ENCODE data around the gene PTPN14.

Gene PTPN14

GRCh38 chr1:214475331-214475730 is 76.1 kb downstream of the PTPN14 start:
- Histone ChIP-seq H3K4me1 (ENCODE audit: control insufficient read depth, insufficient read depth, low read length) (peaks cover 11% of the 10 kb centered on the region), H3K27ac (ENCODE audit: extremely low read depth, low read depth, low read length) (no peak overlapping the region)

GRCh38 chr1:214474467-214474866 is 76.9 kb downstream of the PTPN14 start:
- ChIA-PET POLR2A (no interaction called here), CTCF (interaction anchor here (0.6 to 1.6 kb wide), 2 partner anchors 11 to 83 kb away, joined by 3 to 5 read pairs; no protein-coding TSS in a partner anchor)
- Histone ChIP-seq H3K36me3 (ENCODE audit: control insufficient read depth in 2 of 2, insufficient read depth in 1 of 2, low read length in 2 of 2) (no peaks in the 10 kb centered on the region), H3K9me3 (ENCODE audit: control insufficient read depth, insufficient read depth, low read depth, low read length) (no peaks in the 10 kb centered on the region), H3K4me1 (ENCODE audit: control insufficient read depth, insufficient read depth, low read length) (peaks cover 13% of the 10 kb centered on the region), H3K4me3 (ENCODE audit: low read depth, low read length) (no peak overlapping the region), H3K27ac (ENCODE audit: extremely low read depth, low read depth, low read length) (no peak overlapping the region)
- TF ChIP-seq ZNF76 (tag by site-specific recombination; IDR thresholded peaks at IDR 0.05; ENCODE audit: borderline replicate concordance, low read depth) (no peak), ZEB2 (tag by site-specific recombination; IDR thresholded peaks at IDR 0.05) (no peak), ZNF169 (tag by site-specific recombination; IDR thresholded peaks at IDR 0.05) (no peak), ZNF221 (tag by site-specific recombination; IDR thresholded peaks at IDR 0.05; ENCODE audit: borderline replicate concordance) (no peak), KLF16 (tag by site-specific recombination; IDR thresholded peaks at IDR 0.05) (no peak), ZNF701 (tag by site-specific recombination; IDR thresholded peaks at IDR 0.05) (no peak), ZNF792 (tag by site-specific recombination; IDR thresholded peaks at IDR 0.05) (no peak), OSR2 (tag by site-specific recombination; IDR thresholded peaks at IDR 0.05) (no peak), ZNF510 (tag by site-specific recombination; IDR thresholded peaks at IDR 0.05; ENCODE audit: insufficient replicate concordance) (no peak), ZNF292 (tag by site-specific recombination; IDR thresholded peaks at IDR 0.05; ENCODE audit: borderline replicate concordance, low read depth) (no peak), ZNF423 (tag by site-specific recombination; IDR thresholded peaks at IDR 0.05) (no peak), ZNF777 (tag by site-specific recombination; IDR thresholded peaks at IDR 0.05; ENCODE audit: borderline replicate concordance) (no peak), ZNF623 (tag by site-specific recombination; IDR thresholded peaks at IDR 0.05) (no peak), BCL11B (tag by site-specific recombination; IDR thresholded peaks at IDR 0.05; ENCODE audit: low read depth) (no peak), IKZF3 (tag by site-specific recombination; IDR thresholded peaks at IDR 0.05) (no peak), ZNF155 (tag by site-specific recombination; IDR thresholded peaks at IDR 0.05) (no peak)

More at GRCh38 chr1:214475331-214475730, 76.1 kb downstream of the PTPN14 start:
- H3K36me3 ChIP-seq (ENCODE audit: control insufficient read depth in 2 of 2, insufficient read depth in 1 of 2, low read length in 2 of 2), result no peaks in the 10 kb centered on the region
- no peaks in the 10 kb centered on the region for H3K9me3 ChIP-seq (ENCODE audit: control insufficient read depth, insufficient read depth, low read depth, low read length)
- H3K4me3 ChIP-seq (ENCODE audit: low read depth, low read length), result no peak overlapping the region
- CTCF ChIA-PET, result interaction anchor here (0.5 to 1.6 kb wide), 3 partner anchors 10 to 214 kb away, joined by 3 read pairs; no protein-coding TSS in a partner anchor
- TF ChIP-seq SETDB1 (IDR thresholded peaks at IDR 0.05; ENCODE audit: insufficient read length, low read length) (no peak), ZNF660 (tag by site-specific recombination; IDR thresholded peaks at IDR 0.05) (no peak), ZNF558 (tag by site-specific recombination; IDR thresholded peaks at IDR 0.05) (no peak), ZNF398 (tag by site-specific recombination; IDR thresholded peaks at IDR 0.05) (no peak), ATF2 (tag by site-specific recombination; IDR thresholded peaks at IDR 0.05; ENCODE audit: low read depth) (no peak), ZNF621 (tag by site-specific recombination; IDR thresholded peaks at IDR 0.05) (no peak), ZNF280C (tag by site-specific recombination; IDR thresholded peaks at IDR 0.05) (no peak), ZNF645 (tag by site-specific recombination; IDR thresholded peaks at IDR 0.05) (no peak)
- POLR2A ChIA-PET, result no interaction called here

Data from HEK293 (cell line).